ENCODE results near the gene CSNK2A2. TPM values are rescaled to one million over a fixed set of nuclear protein-coding genes. Genes with fewer than 3 reads are reported as not detected.

CSNK2A2 gene
- total RNA-seq, 1 donor, result 26.8 TPM

- no peak for DNase-seq (ENCODE audit: low read depth)
- TF ChIP-seq, protein P1, sequence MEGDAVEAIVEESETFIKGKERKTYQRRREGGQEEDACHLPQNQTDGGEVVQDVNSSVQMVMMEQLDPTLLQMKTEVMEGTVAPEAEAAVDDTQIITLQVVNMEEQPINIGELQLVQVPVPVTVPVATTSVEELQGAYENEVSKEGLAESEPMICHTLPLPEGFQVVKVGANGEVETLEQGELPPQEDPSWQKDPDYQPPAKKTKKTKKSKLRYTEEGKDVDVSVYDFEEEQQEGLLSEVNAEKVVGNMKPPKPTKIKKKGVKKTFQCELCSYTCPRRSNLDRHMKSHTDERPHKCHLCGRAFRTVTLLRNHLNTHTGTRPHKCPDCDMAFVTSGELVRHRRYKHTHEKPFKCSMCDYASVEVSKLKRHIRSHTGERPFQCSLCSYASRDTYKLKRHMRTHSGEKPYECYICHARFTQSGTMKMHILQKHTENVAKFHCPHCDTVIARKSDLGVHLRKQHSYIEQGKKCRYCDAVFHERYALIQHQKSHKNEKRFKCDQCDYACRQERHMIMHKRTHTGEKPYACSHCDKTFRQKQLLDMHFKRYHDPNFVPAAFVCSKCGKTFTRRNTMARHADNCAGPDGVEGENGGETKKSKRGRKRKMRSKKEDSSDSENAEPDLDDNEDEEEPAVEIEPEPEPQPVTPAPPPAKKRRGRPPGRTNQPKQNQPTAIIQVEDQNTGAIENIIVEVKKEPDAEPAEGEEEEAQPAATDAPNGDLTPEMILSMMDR (IDR thresholded peaks at IDR 0.05; ENCODE audit: insufficient read depth, low read depth, low read length), result no peak
- no peak overlapping the region for H3K4me3 ChIP-seq (ENCODE audit: low read depth, low read length)
These were observed 72.9 kb downstream of the CSNK2A2 start for GRCh38 chr16:58125041-58125440.

- DNase-seq (ENCODE audit: low read depth), result no peak
- no peak overlapping the region for H3K4me3 ChIP-seq (ENCODE audit: low read depth, low read length)
- TF ChIP-seq, protein P1 (IDR thresholded peaks at IDR 0.05; ENCODE audit: insufficient read depth, low read depth, low read length), result no peak
These were observed 73.3 kb downstream of the CSNK2A2 start for GRCh38 chr16:58124601-58124915.

- no peak for DNase-seq (ENCODE audit: low read depth)
- TF ChIP-seq, protein P1 (IDR thresholded peaks at IDR 0.05; ENCODE audit: insufficient read depth, low read depth, low read length), result no peak
- H3K4me3 ChIP-seq (ENCODE audit: low read depth, low read length), result no peak overlapping the region
These were observed 73.9 kb downstream of the CSNK2A2 start for GRCh38 chr16:58123896-58124600.

DNA sequence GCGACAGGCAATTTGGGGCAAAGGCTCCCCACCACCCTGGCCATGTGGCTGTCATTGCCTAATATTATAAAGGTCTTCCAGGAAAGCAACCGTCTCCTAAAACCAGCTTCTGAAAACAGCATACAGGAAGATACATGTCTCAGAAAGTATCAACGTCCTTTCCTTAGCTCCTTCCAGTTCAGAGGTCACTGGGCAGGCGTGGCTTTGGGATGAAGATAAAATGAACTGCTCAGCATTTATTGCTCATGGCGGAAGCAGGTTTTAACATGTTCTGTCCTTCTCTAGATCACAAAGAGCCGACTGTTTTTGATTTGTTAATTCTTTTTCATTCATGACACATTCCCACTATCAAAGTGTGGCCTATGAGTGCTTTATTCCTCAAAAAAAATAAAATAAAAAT is 76.8 kb downstream of the CSNK2A2 start:
- H3K4me3 ChIP-seq (ENCODE audit: low read depth, low read length), result no peak overlapping the region
- TF ChIP-seq, protein P1 (IDR thresholded peaks at IDR 0.05; ENCODE audit: insufficient read depth, low read depth, low read length), result no peak
- DNase-seq (ENCODE audit: low read depth), result no peak

GRCh38 chr16:58120234-58120633 is 77.7 kb downstream of the CSNK2A2 start:
- peak; percentile 55 for DNase-seq (ENCODE audit: low read depth)
- TF ChIP-seq, protein P1 (IDR thresholded peaks at IDR 0.05; ENCODE audit: insufficient read depth, low read depth, low read length), result no peak
- no peak overlapping the region for H3K4me3 ChIP-seq (ENCODE audit: low read depth, low read length)

DNA sequence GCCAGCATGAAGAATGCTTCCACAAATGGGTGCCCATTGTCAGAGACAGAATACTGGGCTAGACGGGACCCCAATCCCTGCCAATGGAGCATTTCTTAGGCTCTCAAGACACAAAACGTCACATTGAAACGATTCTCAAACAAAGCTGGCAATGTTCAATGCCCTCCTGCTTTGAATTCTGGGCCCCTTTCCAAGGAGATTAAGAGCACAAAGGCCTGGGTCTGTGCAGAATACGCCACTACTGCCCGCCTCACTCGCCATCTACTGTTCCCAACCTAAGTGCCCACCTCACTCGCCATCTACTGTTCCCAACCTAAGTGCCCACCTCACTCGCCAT is 78.4 kb downstream of the CSNK2A2 start:
- DNase-seq (ENCODE audit: low read depth), result no peak
- no peak overlapping the region for H3K4me3 ChIP-seq (ENCODE audit: low read depth, low read length)
- TF ChIP-seq, protein P1 (IDR thresholded peaks at IDR 0.05; ENCODE audit: insufficient read depth, low read depth, low read length), result no peak
